ENCODE results near the gene MAST4.

Gene MAST4

GRCh38 chr5:67059744-67060490, 463.7 kb downstream of the MAST4 start:
- DNase-seq (ENCODE audit: low read depth in 1 of 2, low spot score in 1 of 2), result no peak

GRCh38 chr5:67061511-67061910, 465.3 kb downstream of the MAST4 start:
- DNase-seq (ENCODE audit: low read depth in 1 of 2, low spot score in 1 of 2), result no peak

- no peak for DNase-seq (ENCODE audit: low read depth in 1 of 2, low spot score in 1 of 2)
These were observed 466.9 kb downstream of the MAST4 start for GRCh38 chr5:67063055-67063454.

DNA sequence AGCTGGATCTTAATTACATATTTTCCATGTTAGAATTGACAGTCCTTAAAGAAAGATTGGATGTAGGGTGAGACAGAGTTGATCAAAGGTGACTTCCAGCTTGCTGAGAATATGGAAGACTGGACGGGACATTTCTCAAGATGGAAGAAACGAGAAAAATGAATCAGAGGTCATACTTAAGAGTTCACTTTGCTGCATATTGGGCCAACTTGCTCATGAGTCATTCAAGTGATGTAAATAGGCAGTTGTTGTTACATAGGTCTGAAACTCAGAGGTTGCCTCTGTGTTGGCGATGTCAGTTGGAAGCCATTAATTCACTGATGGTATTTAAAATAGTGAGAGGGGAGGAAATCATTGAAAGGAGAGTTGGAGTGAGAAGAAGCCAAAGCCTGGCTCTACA, 467.6 kb downstream of the MAST4 start:
- no peak for DNase-seq (ENCODE audit: low read depth in 1 of 2, low spot score in 1 of 2)

GRCh38 chr5:67065237-67065636, 469.0 kb downstream of the MAST4 start:
- no peak for DNase-seq (ENCODE audit: low read depth in 1 of 2, low spot score in 1 of 2)

GRCh38 chr5:67065696-67066095, 469.5 kb downstream of the MAST4 start:
- no peak for DNase-seq (ENCODE audit: low read depth in 1 of 2, low spot score in 1 of 2)

- no peak for DNase-seq (ENCODE audit: low read depth in 1 of 2, low spot score in 1 of 2)
These were observed 470.6 kb downstream of the MAST4 start for GRCh38 chr5:67066815-67067214.

GRCh38 chr5:67073045-67073680, 477.0 kb downstream of the MAST4 start:
- no peak for DNase-seq (ENCODE audit: low read depth in 1 of 2, low spot score in 1 of 2)

DNA sequence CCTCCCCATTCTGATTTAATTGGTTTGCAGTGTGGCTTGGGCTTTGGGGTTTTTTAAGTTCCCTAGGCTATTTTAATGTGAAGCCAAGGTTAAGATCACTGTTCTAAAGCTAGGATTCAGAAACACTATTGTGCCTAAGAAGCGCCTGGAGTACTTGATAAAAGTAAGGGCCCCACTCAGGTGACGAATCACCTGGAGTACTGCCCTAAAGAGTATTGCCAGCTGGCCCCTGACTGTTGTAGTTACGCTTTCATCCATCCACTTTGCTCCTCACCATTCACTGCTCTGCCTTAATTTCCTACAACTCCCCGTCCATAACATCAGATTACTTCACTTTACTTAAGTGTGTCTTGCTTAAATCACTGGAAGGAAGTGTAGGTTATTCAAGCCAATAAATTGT, 481.1 kb downstream of the MAST4 start:
- no peak for DNase-seq (ENCODE audit: low read depth in 1 of 2, low spot score in 1 of 2)

DNA sequence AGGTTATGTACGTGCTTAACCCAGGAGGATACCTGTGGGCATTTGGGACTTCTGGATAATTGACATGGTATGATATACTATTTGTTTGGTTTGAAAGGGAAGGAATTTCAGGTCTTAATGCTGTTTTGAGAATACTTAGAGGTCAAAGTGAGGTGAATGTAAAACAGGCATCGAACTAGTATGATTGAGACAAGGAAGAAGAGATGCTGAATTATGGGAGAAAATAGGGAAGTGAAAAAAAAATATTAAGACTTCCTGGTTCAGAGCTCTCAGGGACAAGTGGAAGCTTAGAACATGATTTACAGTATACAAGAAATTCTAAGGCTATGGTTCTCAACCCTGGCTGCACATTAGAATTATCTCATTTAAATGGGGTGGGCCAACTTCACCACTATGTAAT, 485.1 kb downstream of the MAST4 start:
- no peak for DNase-seq (ENCODE audit: low read depth in 1 of 2, low spot score in 1 of 2)

- DNase-seq (ENCODE audit: low read depth in 1 of 2, low spot score in 1 of 2), result no peak
These were observed 486.7 kb downstream of the MAST4 start for GRCh38 chr5:67082941-67083340.

DNA sequence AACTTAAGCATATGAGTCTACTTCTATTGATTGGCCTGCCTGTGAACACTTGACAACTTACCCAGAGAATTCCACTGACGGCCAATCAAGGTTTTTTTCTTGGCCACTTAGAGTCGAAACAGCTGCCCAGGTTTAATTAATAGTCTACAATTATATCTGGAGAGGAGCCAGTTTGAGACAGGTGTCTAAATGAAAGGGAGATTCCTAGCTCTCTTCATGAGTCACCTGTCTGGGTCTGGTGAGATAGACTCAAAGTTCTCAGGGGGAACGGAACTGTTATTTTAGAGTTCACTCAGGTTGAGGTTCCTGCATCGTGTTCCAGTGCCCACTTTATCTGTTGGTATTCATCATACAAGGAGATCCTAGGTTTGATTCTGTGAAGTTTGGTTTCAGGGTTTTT, 489.4 kb downstream of the MAST4 start:
- no peak for DNase-seq (ENCODE audit: low read depth in 1 of 2, low spot score in 1 of 2)

GRCh38 chr5:67089200-67089725, 493.1 kb downstream of the MAST4 start:
- no peak for DNase-seq (ENCODE audit: low read depth in 1 of 2, low spot score in 1 of 2)

DNA sequence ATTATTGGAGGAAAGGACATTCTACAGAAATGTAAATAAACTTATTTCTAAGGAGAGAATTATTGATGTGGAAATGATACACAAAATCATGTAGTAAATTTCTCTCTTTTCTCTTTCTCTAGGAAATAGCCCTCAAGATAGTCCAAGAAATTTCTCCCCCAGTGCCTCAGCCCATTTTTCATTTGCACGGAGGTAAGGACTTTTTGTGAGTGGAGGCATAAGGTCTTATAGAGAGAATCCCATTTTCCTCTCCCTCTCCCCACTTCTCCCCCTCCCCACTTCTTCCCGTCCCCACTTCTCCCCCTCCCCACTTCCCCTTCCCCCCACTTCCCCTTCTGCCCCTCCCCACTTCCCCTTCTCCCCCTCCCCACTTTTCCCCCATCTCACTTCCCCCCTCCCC, 493.8 kb downstream of the MAST4 start:
- DNase-seq (ENCODE audit: low read depth in 1 of 2, low spot score in 1 of 2), result no peak

GRCh38 chr5:67090593-67090992, 494.4 kb downstream of the MAST4 start:
- no peak for DNase-seq (ENCODE audit: low read depth in 1 of 2, low spot score in 1 of 2)

- DNase-seq (ENCODE audit: low read depth in 1 of 2, low spot score in 1 of 2), result no peak
These were observed 496.3 kb downstream of the MAST4 start for GRCh38 chr5:67092535-67092934.

- no peak for DNase-seq (ENCODE audit: low read depth in 1 of 2, low spot score in 1 of 2)
These were observed 497.1 kb downstream of the MAST4 start for GRCh38 chr5:67093279-67093678.

DNA sequence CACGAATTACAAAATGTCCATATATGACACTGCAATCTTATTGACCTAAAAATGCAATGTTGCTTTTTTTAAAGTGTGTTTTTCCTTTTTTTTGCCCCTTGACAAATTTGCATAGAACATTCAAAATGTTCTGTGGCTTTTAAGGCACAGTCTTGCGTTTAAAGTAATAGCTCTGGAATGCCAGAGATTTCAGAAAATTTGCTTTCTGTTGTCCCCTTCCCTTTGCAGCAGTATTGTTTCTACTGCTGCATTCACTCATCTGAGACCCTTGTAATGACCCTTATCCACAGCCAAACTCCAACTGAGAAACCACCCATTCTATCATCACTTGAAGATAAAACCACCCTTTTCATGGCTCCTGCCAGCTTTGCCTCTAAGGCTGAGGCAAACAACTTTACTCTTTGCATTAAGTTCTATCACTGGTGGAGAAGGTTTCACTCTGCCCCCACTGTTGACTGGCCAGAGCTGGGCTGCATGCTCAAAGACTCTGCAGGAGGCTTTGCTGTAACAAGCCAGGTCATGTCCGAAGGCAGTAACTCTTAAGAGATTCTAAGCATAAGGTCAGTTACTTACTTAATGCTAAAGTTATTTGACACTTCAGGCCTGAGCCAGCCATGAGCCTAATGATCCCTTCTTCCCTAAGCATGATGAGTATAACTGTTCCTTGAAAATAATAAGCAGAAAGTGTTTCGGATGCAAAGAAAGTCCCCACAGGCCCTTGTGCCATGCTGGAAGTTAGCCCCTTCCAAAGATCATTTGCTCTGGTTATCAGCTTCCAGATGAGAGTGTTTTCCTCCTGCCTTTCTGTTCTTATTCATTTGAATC, 498.5 kb downstream of the MAST4 start:
- DNase-seq (ENCODE audit: low read depth in 1 of 2, low spot score in 1 of 2), result no peak

GRCh38 chr5:67095346-67096171, 499.4 kb downstream of the MAST4 start:
- DNase-seq (ENCODE audit: low read depth in 1 of 2, low spot score in 1 of 2), result no peak

DNA sequence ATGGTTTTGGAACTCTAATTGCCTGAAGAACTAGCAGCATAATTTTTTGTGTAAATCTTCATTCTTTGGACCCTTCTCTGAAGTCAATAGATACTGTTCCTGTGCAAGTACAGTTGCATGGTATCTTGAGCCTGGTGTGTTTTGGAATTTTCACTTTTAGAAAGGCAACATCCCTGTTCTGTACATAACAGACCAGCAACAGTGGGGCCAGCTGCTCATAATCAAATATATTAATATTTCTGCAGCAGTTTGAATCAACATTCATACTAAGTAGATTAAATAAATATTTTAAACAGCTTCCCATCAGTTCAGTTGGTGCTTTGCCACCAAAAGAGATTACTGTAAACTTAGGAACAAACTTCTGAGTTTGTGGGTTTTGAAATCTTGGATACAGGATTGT, 502.5 kb downstream of the MAST4 start:
- no peak for DNase-seq (ENCODE audit: low read depth in 1 of 2, low spot score in 1 of 2)

DNA sequence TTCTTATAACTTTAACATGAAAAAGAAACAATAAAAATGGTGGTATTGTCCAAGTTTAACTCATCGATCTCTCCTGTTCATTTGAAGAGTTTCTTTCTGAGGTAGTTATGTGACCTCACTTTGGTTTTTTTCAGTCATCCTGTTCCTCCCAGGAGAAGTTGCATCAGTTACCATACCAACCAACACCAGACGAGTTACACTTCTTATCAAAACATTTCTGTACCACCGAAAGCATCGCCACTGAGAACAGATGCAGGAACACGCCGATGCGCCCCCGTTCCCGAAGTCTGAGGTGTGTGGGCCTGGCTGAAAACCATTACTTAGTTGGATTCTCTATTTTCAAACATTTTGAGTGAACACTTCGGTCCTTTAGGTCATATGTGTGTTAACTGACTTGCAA, 504.1 kb downstream of the MAST4 start:
- no peak for DNase-seq (ENCODE audit: low read depth in 1 of 2, low spot score in 1 of 2)

Measured in stimulated activated CD4-positive, alpha-beta T cell treated with anti-CD3 and anti-CD28 coated beads, Interleukin-15, amount 100 ng/mL, for 1 hour (primary cell).